Activated T-cell treated with anti-CD3 and anti-CD28 coated beads for 24 hours (primary cell): ENCODE measurements around the gene ACAD10.
"Not testable (repeated sequence)": the region's sequence is repeated elsewhere in the genome, so short reads cannot be mapped to it uniquely, and the experiment has no call there.

Experiments used
- DNase-seq: peaks from one replicate; pipeline ENCODE4 v3.0.0-alpha.2; 2020; ENCODE audit warnings: low read depth

ACAD10 gene

GRCh38 chr12:111685811-111686573 is at the start of gene ACAD10, which contains the start of gene BRAP:
Gene ACAD10 (plus strand): TSS chr12:111686053. CDS start chr12:111692710, 6,657 bp downstream.
Gene BRAP (minus strand): TSS chr12:111685956. CDS start chr12:111685792, 164 bp downstream.
- DNase-seq: peak; percentile 90

GRCh38 chr12:111636209-111636945 is 49.5 kb upstream of the ACAD10 start:
- no peak for DNase-seq

- DNase-seq: no peak
These were observed 47.3 kb upstream of the ACAD10 start for GRCh38 chr12:111638556-111638955.

- no peak for DNase-seq
These were observed 45.3 kb upstream of the ACAD10 start for GRCh38 chr12:111640506-111640905.

- DNase-seq: no peak
These were observed 43.0 kb upstream of the ACAD10 start for GRCh38 chr12:111642681-111643426.

- DNase-seq: no peak
These were observed 42.4 kb upstream of the ACAD10 start for GRCh38 chr12:111643427-111643826.

GRCh38 chr12:111645433-111645832 is 40.4 kb upstream of the ACAD10 start:
- no peak for DNase-seq

GRCh38 chr12:111650912-111651311 is 34.9 kb upstream of the ACAD10 start:
- DNase-seq: no peak

GRCh38 chr12:111652530-111652929 is 33.3 kb upstream of the ACAD10 start:
- DNase-seq: not testable (repeated sequence)

- DNase-seq: no peak
These were observed 32.3 kb upstream of the ACAD10 start for GRCh38 chr12:111653596-111653995.

GRCh38 chr12:111655356-111655755 is 30.5 kb upstream of the ACAD10 start:
- no peak for DNase-seq

GRCh38 chr12:111656016-111656415 is 29.8 kb upstream of the ACAD10 start:
- no peak for DNase-seq

- no peak for DNase-seq
These were observed 21.4 kb upstream of the ACAD10 start for GRCh38 chr12:111664499-111664898.

- no peak for DNase-seq
These were observed 20.6 kb upstream of the ACAD10 start for GRCh38 chr12:111664961-111665865.

GRCh38 chr12:111672822-111673381 is 13.0 kb upstream of the ACAD10 start:
- no peak for DNase-seq

- DNase-seq: no peak
These were observed 12.3 kb upstream of the ACAD10 start for GRCh38 chr12:111673503-111673902.

GRCh38 chr12:111677186-111677585 is 8.7 kb upstream of the ACAD10 start:
- DNase-seq: no peak

GRCh38 chr12:111684485-111685198 is 1.2 kb upstream of the ACAD10 start:
- DNase-seq: not testable (repeated sequence)

GRCh38 chr12:111685322-111685810 is 487 bp upstream of the ACAD10 start:
- DNase-seq: no peak

GRCh38 chr12:111686574-111687105 is 787 bp downstream of the ACAD10 start:
- no peak for DNase-seq
